ENCODE measurements around the gene SRP9. TPM values are rescaled to one million over a fixed set of nuclear protein-coding genes. Genes with fewer than 3 reads are reported as not detected.
"Not testable (repeated sequence)": the region's sequence is repeated elsewhere in the genome, so short reads cannot be mapped to it uniquely, and the experiment has no call there.

SRP9 gene
- total and polyA plus RNA-seq, 3 experiments from 2014 or later, result 293 to 339 (median 339) TPM

DNA sequence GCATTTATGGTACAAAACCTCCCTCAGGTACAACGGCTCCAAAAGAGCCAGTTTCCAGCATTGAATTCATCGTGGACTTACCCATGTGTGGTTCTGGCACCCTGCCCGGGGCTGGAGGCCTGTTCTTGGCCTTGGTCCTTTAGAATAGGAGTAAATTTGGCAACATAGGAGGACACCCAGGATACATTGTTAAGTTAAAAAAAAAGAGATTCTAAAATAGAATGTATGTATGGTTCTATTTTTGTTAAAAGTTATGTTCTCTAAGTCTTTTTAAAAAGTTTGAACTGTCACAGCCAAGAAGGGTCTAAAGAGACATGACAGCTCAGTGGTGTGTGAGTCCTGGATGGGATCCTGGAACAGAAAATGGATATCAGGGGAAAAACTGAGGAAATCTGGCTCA is 58.2 kb downstream of the SRP9 start:
- H3K27ac Mint-ChIP-seq, result peak overlapping the region in 1 of 8 donors; percentile 30
- Histone ChIP-seq H3K4me1 (ENCODE audit: insufficient read depth, low read length) (peaks cover 3% of the 10 kb centered on the region), H3K4me3 (ENCODE audit: low read length) (no peak overlapping the region), H3K27ac (ENCODE audit: low read depth, low read length) (no peak overlapping the region), H3K36me3 (ENCODE audit: insufficient read depth, low read length) (no peaks in the 10 kb centered on the region), H3K9me3 (ENCODE audit: low read length) (no peaks in the 10 kb centered on the region), H3K27me3 (ENCODE audit: insufficient read depth, low read length, poor library complexity, severe bottlenecking) (no peaks in the 10 kb centered on the region)
- no peaks in the 10 kb centered on the region for H3K36me3 Mint-ChIP-seq
- DNase-seq, result no peak
- no peaks in the 10 kb centered on the region for H3K27me3 Mint-ChIP-seq
- H3K9me3 Mint-ChIP-seq, result no peaks in the 10 kb centered on the region
- POLR2A ChIA-PET, result no interaction called here
- CTCF ChIA-PET, result no interaction called here
- H3K4me1 Mint-ChIP-seq, result peaks cover 5 to 16% (median 8%) of the 10 kb centered on the region in 3 donors
- no peak overlapping the region for H3K4me3 Mint-ChIP-seq

DNA sequence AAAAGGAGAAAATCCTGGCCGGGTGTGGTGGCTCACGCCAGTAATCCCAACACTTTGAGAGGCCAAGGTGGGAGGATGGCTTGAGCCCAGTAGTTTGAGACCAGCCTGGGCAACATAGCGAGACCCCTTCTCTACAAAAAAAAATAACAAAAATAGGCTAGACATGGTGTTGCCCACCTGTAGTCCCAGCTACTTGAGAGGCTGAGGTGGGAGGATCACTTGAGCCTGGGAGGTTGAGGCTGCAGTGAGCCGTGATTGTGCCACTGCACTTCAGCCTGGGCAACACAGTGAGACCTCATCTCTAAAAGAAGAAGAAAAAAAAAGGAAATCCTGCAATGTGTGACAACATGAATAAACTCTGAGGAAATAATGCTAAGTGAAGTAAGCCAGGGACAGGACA is 58.7 kb downstream of the SRP9 start:
- Mint-ChIP-seq H3K27ac (peak overlapping the region in 2 of 8 donors; percentile 30 to 51), H3K4me1 (peaks cover 8 to 19% (median 11%) of the 10 kb centered on the region in 3 donors)
- H3K36me3 Mint-ChIP-seq; H3K4me1 ChIP-seq (ENCODE audit: insufficient read depth, low read length); H3K27me3 Mint-ChIP-seq; DNase-seq; POLR2A ChIA-PET; H3K4me3 Mint-ChIP-seq; H3K9me3 ChIP-seq (ENCODE audit: low read length); H3K9me3 Mint-ChIP-seq; H3K27me3 ChIP-seq (ENCODE audit: insufficient read depth, low read length, poor library complexity, severe bottlenecking); H3K36me3 ChIP-seq (ENCODE audit: insufficient read depth, low read length); H3K27ac ChIP-seq (ENCODE audit: low read depth, low read length); H3K4me3 ChIP-seq (ENCODE audit: low read length); CTCF ChIA-PET: not testable (repeated sequence)

DNA sequence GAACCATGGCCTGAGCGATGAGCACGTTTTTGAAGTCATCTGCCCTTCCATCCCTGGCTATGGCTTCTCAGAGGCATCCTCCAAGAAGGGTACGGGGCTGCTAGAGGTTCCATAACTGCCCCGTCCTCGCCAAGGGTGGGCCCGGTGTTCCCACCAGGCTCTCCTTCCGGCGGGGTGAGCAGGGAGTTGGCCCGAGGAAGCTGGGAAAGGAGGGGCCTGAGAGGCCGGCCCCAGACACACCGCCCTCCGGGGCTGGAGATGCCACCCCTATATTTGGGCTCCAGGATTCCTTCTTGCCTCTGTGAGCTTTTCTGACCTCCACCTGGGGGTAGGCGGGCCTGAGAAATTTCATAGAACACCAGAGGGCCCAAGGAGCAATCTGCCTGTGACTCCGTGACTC is 61.2 kb downstream of the SRP9 start:
- H3K27ac Mint-ChIP-seq, result no peak overlapping the region
- no peaks in the 10 kb centered on the region for H3K27me3 ChIP-seq (ENCODE audit: insufficient read depth, low read length, poor library complexity, severe bottlenecking)
- no peak overlapping the region for H3K27ac ChIP-seq (ENCODE audit: low read depth, low read length)
- ChIA-PET POLR2A (interaction anchor here (0.7 to 1.1 kb wide), 3 partner anchors 44 to 85 kb away, joined by 3 to 4 read pairs (median 4); partner anchors contain the start of gene TMEM63A), CTCF (interaction anchor here (0.8 kb wide), 1 partner anchor 61 kb away, joined by 3 read pairs; the partner anchor contains the start of gene SRP9)
- H3K36me3 ChIP-seq (ENCODE audit: insufficient read depth, low read length), result no peaks in the 10 kb centered on the region
- DNase-seq, result no peak
- H3K4me3 Mint-ChIP-seq, result peak overlapping the region in 1 of 7 donors; percentile 38
- no peaks in the 10 kb centered on the region for H3K9me3 Mint-ChIP-seq
- H3K4me1 ChIP-seq (ENCODE audit: insufficient read depth, low read length), result peaks cover 12% of the 10 kb centered on the region
- H3K27me3 Mint-ChIP-seq, result no peaks in the 10 kb centered on the region
- no peak overlapping the region for H3K4me3 ChIP-seq (ENCODE audit: low read length)
- no peaks in the 10 kb centered on the region for H3K9me3 ChIP-seq (ENCODE audit: low read length)
- peaks cover 22 to 40% (median 26%) of the 10 kb centered on the region in 3 donors for H3K4me1 Mint-ChIP-seq
- no peaks in the 10 kb centered on the region for H3K36me3 Mint-ChIP-seq

Other genes with a start within 250 kb of the SRP9 start
- gene ENAH, start 124.7 kb upstream of the SRP9 start, total RNA-seq, result under 1 TPM; 0.53 TPM
- gene ENAH, start 124.7 kb upstream of the SRP9 start, polyA plus RNA-seq, result not detected
- 1 to 10 TPM; 2.2 to 3.0 TPM for gene EPHX1, start 32.3 kb downstream of the SRP9 start, total RNA-seq
- 1.8 TPM for gene EPHX1, start 32.3 kb downstream of the SRP9 start, polyA plus RNA-seq
- gene TMEM63A, start 104.6 kb downstream of the SRP9 start, total RNA-seq, result 10 to 100 TPM; 51.4 to 55.5 TPM
- 50.6 TPM for gene TMEM63A, start 104.6 kb downstream of the SRP9 start, polyA plus RNA-seq
- gene LEFTY1, start 111.3 kb downstream of the SRP9 start, total RNA-seq, result not detected
- 0.21 TPM for gene LEFTY1, start 111.3 kb downstream of the SRP9 start, polyA plus RNA-seq
- 100 to 1,000 TPM; 130 to 131 TPM for gene PYCR2, start 146.4 kb downstream of the SRP9 start, total RNA-seq
- gene PYCR2, start 146.4 kb downstream of the SRP9 start, polyA plus RNA-seq, result 92.5 TPM
- not detected for gene LEFTY2, start 163.4 kb downstream of the SRP9 start, total RNA-seq
- not detected for gene LEFTY2, start 163.4 kb downstream of the SRP9 start, polyA plus RNA-seq
- gene SDE2, start 221.5 kb downstream of the SRP9 start, total RNA-seq, result 10 to 100 TPM; 23.4 to 23.6 TPM
- 8.4 TPM for gene SDE2, start 221.5 kb downstream of the SRP9 start, polyA plus RNA-seq

All from CD8-positive, alpha-beta memory T cell (primary cell).